ENCODE results near the gene MAF.

Gene MAF

GRCh38 chr16:79598063-79598347 lies 2.5 kb downstream of the MAF start:
- WGBS, result 20% methylated on average over 2 of the region's 3 CpGs

DNA sequence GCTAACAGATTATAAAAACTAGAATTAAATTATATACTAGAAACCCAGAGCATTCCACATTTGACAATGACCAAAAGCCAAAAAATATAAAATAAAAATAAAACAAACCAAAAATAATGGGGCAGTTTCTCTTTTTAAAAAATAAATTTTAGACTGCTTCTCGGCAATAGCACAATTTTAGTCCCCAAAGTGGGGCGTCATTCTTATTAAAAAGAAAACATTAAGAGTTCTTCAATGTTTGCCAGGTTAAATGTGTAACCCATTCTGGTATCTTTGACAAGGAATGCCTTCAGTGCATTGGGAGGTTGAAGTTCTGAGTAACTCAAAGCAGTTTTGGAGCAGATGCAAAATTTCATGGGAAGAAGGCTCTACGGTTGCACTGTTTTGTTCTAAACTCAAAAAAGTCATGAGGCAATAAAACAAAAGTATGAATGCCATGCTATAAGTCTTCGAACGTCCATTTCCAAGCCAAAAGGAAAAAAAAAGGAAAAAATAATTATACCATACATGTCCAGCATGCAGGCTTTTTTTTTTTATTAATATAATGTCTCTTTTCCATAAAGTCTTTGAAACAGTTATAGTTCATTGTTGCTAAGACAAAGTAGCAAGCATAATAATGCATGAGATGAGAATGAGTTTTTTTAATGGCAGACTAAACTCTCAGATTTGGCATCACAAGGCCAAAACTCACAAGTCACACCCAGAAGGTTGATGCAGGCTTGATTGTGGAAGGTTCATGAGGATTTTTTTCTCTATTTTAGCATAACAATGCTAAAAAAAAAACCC lies 3.1 kb downstream of the MAF start:
- peak overlapping the region; percentile 35 for H3K4me2 ChIP-seq (ENCODE audit: low read length, poor library complexity, severe bottlenecking)
- H3K27me3 ChIP-seq (ENCODE audit: control insufficient read depth in 1 of 2, insufficient read depth in 1 of 2, low read length in 2 of 2), result no peaks in the 10 kb centered on the region
- H3K14ac ChIP-seq (ENCODE audit: low read length in 2 of 2), result no peak overlapping the region
- WGBS, result 63% methylated on average over 3 of the region's 5 CpGs
- H3K4me1 ChIP-seq (ENCODE audit: control insufficient read depth, insufficient read depth, low read depth, low read length), result peaks cover 1% of the 10 kb centered on the region
- no peak overlapping the region for H2BK15ac ChIP-seq (ENCODE audit: low read depth, poor library complexity, severe bottlenecking)
- no peaks in the 10 kb centered on the region for H3K9me3 ChIP-seq (ENCODE audit: control insufficient read depth, low read length)
- H2BK5ac ChIP-seq (ENCODE audit: low read depth, low read length, poor library complexity, severe bottlenecking), result no peak overlapping the region
- H4K91ac ChIP-seq (ENCODE audit: low read length), result no peak overlapping the region
- H3K18ac ChIP-seq (ENCODE audit: low read depth in 1 of 2, low read length in 2 of 2), result no peak overlapping the region
- peak overlapping the region in 1 of 2 experiments; percentile 96 for H3K4me3 ChIP-seq (ENCODE audit: insufficient read depth in 1 of 2, low read depth in 1 of 2, low read length in 2 of 2)
- peak overlapping the region; percentile 72 for H3K27ac ChIP-seq (ENCODE audit: low read length, poor library complexity, severe bottlenecking)
- H2AK5ac ChIP-seq (ENCODE audit: low read length, severe bottlenecking), result no peak overlapping the region
- H3K79me1 ChIP-seq (replicated peaks; ENCODE audit: low read length, poor library complexity, severe bottlenecking), result peaks cover 1% of the 10 kb centered on the region
- peak overlapping the region; percentile 92 for H3K9ac ChIP-seq (ENCODE audit: low read length)
- no peak overlapping the region for H3K4ac ChIP-seq (ENCODE audit: low read depth in 1 of 2, low read length in 2 of 2)
- H4K8ac ChIP-seq (ENCODE audit: low read length), result no peak overlapping the region
- no peak overlapping the region for H2BK12ac ChIP-seq (ENCODE audit: low read length in 2 of 2)
- H3K36me3 ChIP-seq (ENCODE audit: control insufficient read depth in 1 of 2, insufficient read depth in 2 of 2, low read depth in 1 of 2, low read length in 2 of 2), result peaks cover 0 to 6% of the 10 kb centered on the region in 2 experiments
- H2AFZ ChIP-seq (ENCODE audit: low read depth, low read length), result no peak overlapping the region
- H2BK120ac ChIP-seq (ENCODE audit: low read depth, low read length), result no peak overlapping the region
- no peak overlapping the region for H3K23ac ChIP-seq (ENCODE audit: low read length in 2 of 2)
- DNase-seq, result no peak

More at GRCh38 chr16:79598063-79598347, 2.5 kb downstream of the MAF start:
- H3K27ac ChIP-seq (ENCODE audit: low read length, poor library complexity, severe bottlenecking), result peak overlapping the region; percentile 72
- DNase-seq, result peak; percentile 9
- no peak overlapping the region for H2BK15ac ChIP-seq (ENCODE audit: low read depth, poor library complexity, severe bottlenecking)
- no peaks in the 10 kb centered on the region for H3K9me3 ChIP-seq (ENCODE audit: control insufficient read depth, low read length)
- H3K36me3 ChIP-seq (ENCODE audit: control insufficient read depth in 1 of 2, insufficient read depth in 2 of 2, low read depth in 1 of 2, low read length in 2 of 2), result peaks cover 0 to 6% of the 10 kb centered on the region in 2 experiments
- H4K8ac ChIP-seq (ENCODE audit: low read length), result no peak overlapping the region
- no peak overlapping the region for H2AK5ac ChIP-seq (ENCODE audit: low read length, severe bottlenecking)
- H3K4me3 ChIP-seq (ENCODE audit: insufficient read depth in 1 of 2, low read depth in 1 of 2, low read length in 2 of 2), result peak overlapping the region in 1 of 2 experiments; percentile 96
- no peak overlapping the region for H2BK5ac ChIP-seq (ENCODE audit: low read depth, low read length, poor library complexity, severe bottlenecking)
- H3K79me1 ChIP-seq (replicated peaks; ENCODE audit: low read length, poor library complexity, severe bottlenecking), result peaks cover 1% of the 10 kb centered on the region
- peaks cover 1% of the 10 kb centered on the region for H3K4me1 ChIP-seq (ENCODE audit: control insufficient read depth, insufficient read depth, low read depth, low read length)
- H3K4me2 ChIP-seq (ENCODE audit: low read length, poor library complexity, severe bottlenecking), result peak overlapping the region; percentile 26
- H2BK12ac ChIP-seq (ENCODE audit: low read length in 2 of 2), result no peak overlapping the region
- peak overlapping the region; percentile 92 for H3K9ac ChIP-seq (ENCODE audit: low read length)
- H3K27me3 ChIP-seq (ENCODE audit: control insufficient read depth in 1 of 2, insufficient read depth in 1 of 2, low read length in 2 of 2), result no peaks in the 10 kb centered on the region
- no peak overlapping the region for H3K14ac ChIP-seq (ENCODE audit: low read length in 2 of 2)
- H3K4ac ChIP-seq (ENCODE audit: low read depth in 1 of 2, low read length in 2 of 2), result no peak overlapping the region
- no peak overlapping the region for H4K91ac ChIP-seq (ENCODE audit: low read length)
- H2BK120ac ChIP-seq (ENCODE audit: low read depth, low read length), result no peak overlapping the region
- H2AFZ ChIP-seq (ENCODE audit: low read depth, low read length), result no peak overlapping the region
- no peak overlapping the region for H3K18ac ChIP-seq (ENCODE audit: low read depth in 1 of 2, low read length in 2 of 2)
- no peak overlapping the region for H3K23ac ChIP-seq (ENCODE audit: low read length in 2 of 2)

DNA sequence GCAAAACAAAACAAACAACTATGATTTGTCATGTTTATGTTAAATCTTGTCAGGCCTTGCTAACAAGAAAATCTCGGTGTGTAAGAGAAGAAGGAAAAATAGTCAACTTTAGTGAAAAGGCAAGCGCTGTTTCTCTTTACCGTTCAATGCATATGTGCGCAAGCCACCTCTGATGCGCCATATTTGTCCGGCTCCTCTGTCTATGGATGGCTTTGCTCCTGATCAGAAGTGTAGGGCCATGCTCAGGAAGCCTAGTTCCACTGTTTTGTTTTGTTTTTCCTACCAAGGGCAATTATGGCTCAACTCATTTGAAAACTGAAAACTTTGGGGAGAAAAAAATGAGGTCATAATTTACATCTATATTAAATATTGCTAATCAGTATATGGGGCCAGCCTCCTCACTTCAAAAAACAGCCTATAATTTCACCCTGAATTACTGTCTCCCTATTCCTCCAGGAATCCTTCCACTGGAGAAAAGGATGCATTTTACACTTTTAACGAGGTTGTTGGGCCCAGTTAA lies 4.5 kb downstream of the MAF start:
- H4K8ac ChIP-seq (ENCODE audit: low read length), result no peak overlapping the region
- H3K79me1 ChIP-seq (replicated peaks; ENCODE audit: low read length, poor library complexity, severe bottlenecking), result peaks cover 1% of the 10 kb centered on the region
- H3K36me3 ChIP-seq (ENCODE audit: control insufficient read depth in 1 of 2, insufficient read depth in 2 of 2, low read depth in 1 of 2, low read length in 2 of 2), result peaks cover 0 to 6% of the 10 kb centered on the region in 2 experiments
- no peak overlapping the region for H3K14ac ChIP-seq (ENCODE audit: low read length in 2 of 2)
- H3K4me3 ChIP-seq (ENCODE audit: insufficient read depth in 1 of 2, low read depth in 1 of 2, low read length in 2 of 2), result peak overlapping the region; percentile 34 to 96
- H3K4ac ChIP-seq (ENCODE audit: low read depth in 1 of 2, low read length in 2 of 2), result no peak overlapping the region
- no peak overlapping the region for H3K27ac ChIP-seq (ENCODE audit: low read length, poor library complexity, severe bottlenecking)
- peak overlapping the region; percentile 92 for H3K9ac ChIP-seq (ENCODE audit: low read length)
- no peak overlapping the region for H2BK120ac ChIP-seq (ENCODE audit: low read depth, low read length)
- H3K27me3 ChIP-seq (ENCODE audit: control insufficient read depth in 1 of 2, insufficient read depth in 1 of 2, low read length in 2 of 2), result no peaks in the 10 kb centered on the region
- no peak overlapping the region for H2AK5ac ChIP-seq (ENCODE audit: low read length, severe bottlenecking)
- H2BK15ac ChIP-seq (ENCODE audit: low read depth, poor library complexity, severe bottlenecking), result no peak overlapping the region
- H2BK12ac ChIP-seq (ENCODE audit: low read length in 2 of 2), result no peak overlapping the region
- H2BK5ac ChIP-seq (ENCODE audit: low read depth, low read length, poor library complexity, severe bottlenecking), result no peak overlapping the region
- H2AFZ ChIP-seq (ENCODE audit: low read depth, low read length), result no peak overlapping the region
- no peak overlapping the region for H3K23ac ChIP-seq (ENCODE audit: low read length in 2 of 2)
- peaks cover 1% of the 10 kb centered on the region for H3K4me1 ChIP-seq (ENCODE audit: control insufficient read depth, insufficient read depth, low read depth, low read length)
- no peak overlapping the region for H3K18ac ChIP-seq (ENCODE audit: low read depth in 1 of 2, low read length in 2 of 2)
- 80% methylated on average over 6 of the region's 7 CpGs for WGBS
- H3K9me3 ChIP-seq (ENCODE audit: control insufficient read depth, low read length), result no peaks in the 10 kb centered on the region
- H3K4me2 ChIP-seq (ENCODE audit: low read length, poor library complexity, severe bottlenecking), result peak overlapping the region; percentile 56
- no peak for DNase-seq
- H4K91ac ChIP-seq (ENCODE audit: low read length), result no peak overlapping the region

GRCh38 chr16:79595231-79595641 lies 5.3 kb downstream of the MAF start:
- Histone ChIP-seq H4K91ac (ENCODE audit: low read length) (no peak overlapping the region), H2BK120ac (ENCODE audit: low read depth, low read length) (no peak overlapping the region), H3K4ac (ENCODE audit: low read depth in 1 of 2, low read length in 2 of 2) (no peak overlapping the region), H3K4me2 (ENCODE audit: low read length, poor library complexity, severe bottlenecking) (peak overlapping the region; percentile 82), H3K36me3 (ENCODE audit: control insufficient read depth in 1 of 2, insufficient read depth in 2 of 2, low read depth in 1 of 2, low read length in 2 of 2) (peaks cover 2 to 6% of the 10 kb centered on the region in 2 experiments), H4K8ac (ENCODE audit: low read length) (no peak overlapping the region), H3K9ac (ENCODE audit: low read length) (peak overlapping the region; percentile 92), H3K27me3 (ENCODE audit: control insufficient read depth in 1 of 2, insufficient read depth in 1 of 2, low read length in 2 of 2) (no peaks in the 10 kb centered on the region), H3K4me3 (ENCODE audit: insufficient read depth in 1 of 2, low read depth in 1 of 2, low read length in 2 of 2) (peak overlapping the region in 1 of 2 experiments; percentile 96), H3K9me3 (ENCODE audit: control insufficient read depth, low read length) (no peaks in the 10 kb centered on the region), H3K27ac (ENCODE audit: low read length, poor library complexity, severe bottlenecking) (no peak overlapping the region), H2AK5ac (ENCODE audit: low read length, severe bottlenecking) (no peak overlapping the region), H2BK15ac (ENCODE audit: low read depth, poor library complexity, severe bottlenecking) (no peak overlapping the region), H2BK12ac (ENCODE audit: low read length in 2 of 2) (no peak overlapping the region), H3K4me1 (ENCODE audit: control insufficient read depth, insufficient read depth, low read depth, low read length) (peaks cover 3% of the 10 kb centered on the region), H2AFZ (ENCODE audit: low read depth, low read length) (no peak overlapping the region), H3K23ac (ENCODE audit: low read length in 2 of 2) (no peak overlapping the region), H3K14ac (ENCODE audit: low read length in 2 of 2) (no peak overlapping the region), H3K18ac (ENCODE audit: low read depth in 1 of 2, low read length in 2 of 2) (no peak overlapping the region), H2BK5ac (ENCODE audit: low read depth, low read length, poor library complexity, severe bottlenecking) (no peak overlapping the region), H3K79me1 (replicated peaks; ENCODE audit: low read length, poor library complexity, severe bottlenecking) (peaks cover 6% of the 10 kb centered on the region)
- DNase-seq, result no peak
- WGBS, result 37% methylated on average over 4 of the region's 5 CpGs

Measured in mesenchymal stem cell (in vitro differentiated cells and primary cell).